IMR-90 (cell line): Measurements from ENCODE around the gene ZSCAN12. TPM values are rescaled to one million over a fixed set of nuclear protein-coding genes. Genes with fewer than 3 reads are reported as not detected.

ENCODE experiments used
- ATAC-seq: fragments of 200-7000 bp; cut with Tn5 transposase; 2 replicates; pipeline ENCODE4 v1.9.1; 2020; ENCODE audit warnings: low read depth, mild to moderate bottlenecking, moderate library complexity
- BruUV-seq: library from RNA; stranded (reverse); fragments of 400-500 nt; replicated peaks from 2 replicates; lab custom pipeline; 2021; lab: Mats Ljungman, UMichigan
- CTCF ChIA-PET: fragments of 300-600 bp; formaldehyde crosslinking; extraction: SDS; loops from one replicate; lab custom pipeline; 2021; ENCODE audit warnings: antibody characterized with exemption; lab: Yijun Ruan, JAX
- POLR2A ChIA-PET: fragments of 300-600 bp; sonication (Branson Sonifier 250); formaldehyde crosslinking; loops from one replicate; lab custom pipeline; 2022; ENCODE audit warnings: antibody characterized with exemption; ENCODE audit not compliant: unreplicated experiment; lab: Charles Lee
- DNase-seq: peaks from one replicate; pipeline ENCODE4 v3.0.0; 2013
- H2AFZ ChIP-seq: replicated peaks from 2 replicates; pipeline ENCODE3; 2013; ENCODE audit warnings: low read length, mild to moderate bottlenecking; ENCODE audit not compliant: poor library complexity
- H2AK5ac ChIP-seq: 2 replicates; pipeline ENCODE4 v1.6.1; 2013; ENCODE audit warnings: low read depth, low read length, inconsistent platforms
- H2AK9ac ChIP-seq: replicated peaks from 2 replicates; pipeline ENCODE3; 2013; ENCODE audit warnings: mild to moderate bottlenecking, low read depth, low read length, moderate library complexity; ENCODE audit not compliant: poor library complexity
- H2BK120ac ChIP-seq: 2 replicates; pipeline ENCODE4 v1.6.1; 2013; ENCODE audit warnings: low read depth, low read length, inconsistent platforms
- H2BK15ac ChIP-seq: 3 replicates; pipeline ENCODE4 v1.6.1; 2013; ENCODE audit warnings: low read depth, low read length, inconsistent platforms
- H2BK20ac ChIP-seq: 2 replicates; pipeline ENCODE4 v1.6.1; 2013; ENCODE audit warnings: low read depth, mild to moderate bottlenecking, inconsistent platforms, low read length, moderate library complexity
- H2BK5ac ChIP-seq: 2 replicates; pipeline ENCODE4 v1.6.1; 2013; ENCODE audit warnings: mild to moderate bottlenecking, low read depth, low read length, inconsistent platforms; ENCODE audit not compliant: poor library complexity, severe bottlenecking
- H3K14ac ChIP-seq: replicated peaks from 2 replicates; pipeline ENCODE4 v1.6.1; 2013; ENCODE audit warnings: low read depth, low read length, inconsistent platforms
- H3K18ac ChIP-seq: 2 replicates; pipeline ENCODE4 v1.6.1; 2013; ENCODE audit warnings: low read depth, low read length, control low read depth
- H3K23ac ChIP-seq: 2 replicates; pipeline ENCODE4 v1.6.1; 2013; ENCODE audit warnings: low read depth, low read length, inconsistent platforms
- H3K27ac ChIP-seq: 2 replicates; pipeline ENCODE4 v1.5.1; 2013; ENCODE audit warnings: mild to moderate bottlenecking, control low read depth, low read length; ENCODE audit not compliant: insufficient read depth
- H3K27me3 ChIP-seq: 2 replicates; pipeline ENCODE4 v1.6.1; 2013; ENCODE audit warnings: low read length; ENCODE audit not compliant: control insufficient read depth, insufficient read depth
- H3K36me3 ChIP-seq: 2 replicates; pipeline ENCODE4 v1.6.1; 2013; ENCODE audit warnings: low read length, mixed read lengths; ENCODE audit not compliant: control insufficient read depth, insufficient read depth
- H3K4ac ChIP-seq: 2 replicates; pipeline ENCODE4 v1.6.1; 2013; ENCODE audit warnings: low read depth, low read length, inconsistent platforms
- H3K4me1 ChIP-seq: 2 replicates; pipeline ENCODE4 v1.6.1; 2013; ENCODE audit warnings: low read length, mixed read lengths; ENCODE audit not compliant: control insufficient read depth, insufficient read depth
- H3K4me2 ChIP-seq: 2 replicates; pipeline ENCODE4 v1.6.1; 2013; ENCODE audit warnings: low read depth, mild to moderate bottlenecking, control low read depth, low read length, moderate library complexity
- H3K4me3 ChIP-seq: 2 replicates; pipeline ENCODE4 v1.5.1; 2013; ENCODE audit warnings: low read depth, mild to moderate bottlenecking, control low read depth, low read length, moderate library complexity; ENCODE audit not compliant: insufficient read depth
- H3K56ac ChIP-seq: 2 replicates; pipeline ENCODE4 v1.6.1; 2013; ENCODE audit warnings: low read length, inconsistent platforms; ENCODE audit not compliant: insufficient read depth; ENCODE audit errors: extremely low read depth
- H3K79me1 ChIP-seq, 2 experiments: 2 replicates each; pipeline ENCODE4 v1.6.1; 2013; ENCODE audit warnings: low read length in 2 of 2, inconsistent platforms in 1 of 2, low read depth in 1 of 2
- H3K9ac ChIP-seq: 2 replicates; pipeline ENCODE4 v1.6.1; 2013; ENCODE audit warnings: low read depth, low read length, control low read depth
- H3K9me1 ChIP-seq: 2 replicates; pipeline ENCODE4 v1.6.1; 2013; ENCODE audit warnings: low read length, inconsistent platforms; ENCODE audit not compliant: insufficient read depth
- H3K9me3 ChIP-seq: 2 replicates; pipeline ENCODE4 v1.6.1; 2013; ENCODE audit warnings: low read length; ENCODE audit not compliant: control insufficient read depth, insufficient read depth
- H4K20me1 ChIP-seq: 2 replicates; pipeline ENCODE4 v1.6.1; 2013; ENCODE audit warnings: low read length, inconsistent platforms; ENCODE audit not compliant: insufficient read depth
- H4K5ac ChIP-seq: 2 replicates; pipeline ENCODE4 v1.6.1; 2013; ENCODE audit warnings: mild to moderate bottlenecking, low read depth, low read length, control low read depth
- H4K8ac ChIP-seq, 2 experiments: 2 replicates each; pipeline ENCODE4 v1.6.1; 2013; ENCODE audit warnings: low read depth in 2 of 2, low read length in 2 of 2, control low read depth in 1 of 2, inconsistent platforms in 1 of 2
- H4K91ac ChIP-seq: 2 replicates; pipeline ENCODE4 v1.6.1; 2013; ENCODE audit warnings: low read depth, low read length, inconsistent platforms; ENCODE audit not compliant: insufficient read depth
- BHLHE40 ChIP-seq: fragments of 150-350 bp; IDR thresholded peaks from 2 replicates; pipeline ENCODE4 v1.6.1; 2016; ENCODE audit warnings: mild to moderate bottlenecking, low read depth, low read length
- CHD1 ChIP-seq: IDR thresholded peaks from 2 replicates; pipeline ENCODE4 v1.6.1; 2012; ENCODE audit warnings: low read depth, low read length, improper control_type of control experiment
- FOS ChIP-seq: fragments of 150-350 bp; IDR thresholded peaks from 2 replicates; pipeline ENCODE4 v1.6.1; 2016; ENCODE audit warnings: low read depth, low read length
- MAZ ChIP-seq: IDR thresholded peaks from 2 replicates; pipeline ENCODE4 v1.6.1; 2012; ENCODE audit warnings: low read depth, mild to moderate bottlenecking, low read length, improper control_type of control experiment, moderate library complexity, borderline replicate concordance
- MXI1 ChIP-seq: IDR thresholded peaks from 2 replicates; pipeline ENCODE4 v1.6.1; 2012; ENCODE audit warnings: low read depth, mild to moderate bottlenecking, low read length, moderate library complexity, borderline replicate concordance
- RCOR1 ChIP-seq: IDR thresholded peaks from 2 replicates; pipeline ENCODE4 v1.6.1; 2012; ENCODE audit warnings: mild to moderate bottlenecking, low read length, improper control_type of control experiment; ENCODE audit not compliant: insufficient replicate concordance
- RFX5 ChIP-seq: IDR thresholded peaks from 2 replicates; pipeline ENCODE4 v1.8.0; 2012; ENCODE audit warnings: low read depth, mild to moderate bottlenecking, low read length, moderate library complexity
- WGBS, 2 experiments: methylation state at CpG; one replicate each; pipeline versions ENCODE4 v1.1.5 to v1.1.7; 2013; ENCODE audit warnings: missing lambda C conversion rate in 2 of 2; ENCODE audit not compliant: insufficient read length in 1 of 2; ENCODE audit errors: extremely low coverage in 2 of 2; 5-methylcytosine and 5-hydroxymethylcytosine counted together
- dilution Hi-C: fragments of 300-500 bp; cut with HindIII; formaldehyde crosslinking; loops from one replicate; pipeline ENCODE4 v1.14.3; 2018; ENCODE audit warnings: low sequenced_read_pairs; ENCODE audit not compliant: unreplicated experiment
- in situ Hi-C: fragments of 300-500 bp; cut with MboI; formaldehyde crosslinking; loops from 3 replicates; pipeline ENCODE4 v1.14.3; 2019; ENCODE audit warnings: low sequenced_read_pairs, inconsistent platforms, mixed read lengths
- intact Hi-C: fragments of 100-400 bp; cut with micrococcal nuclease; formaldehyde crosslinking; loops from 2 replicates; pipeline ENCODE4 v1.10.0; 2022
- polyA plus RNA-seq, 3 experiments: library from polyadenylated mRNA; depleted of rRNA; stranded (reverse); fragments of >200 nt; gene quantifications; 2 replicates each; pipeline ENCODE4 v1.2.3, GENCODE V29; 2012; ENCODE audit warnings: low replicate concordance in 1 of 3
- total RNA-seq: library from RNA; depleted of rRNA; stranded (reverse); fragments of >200 nt; gene quantifications from 2 replicates; pipeline ENCODE4 v1.2.3, GENCODE V29; 2012

The ZSCAN12 gene
- total and polyA plus RNA-seq, 2 of the 4 experiments (the other 2 are of a cell fraction): 2.0 to 6.5 TPM

DNA sequence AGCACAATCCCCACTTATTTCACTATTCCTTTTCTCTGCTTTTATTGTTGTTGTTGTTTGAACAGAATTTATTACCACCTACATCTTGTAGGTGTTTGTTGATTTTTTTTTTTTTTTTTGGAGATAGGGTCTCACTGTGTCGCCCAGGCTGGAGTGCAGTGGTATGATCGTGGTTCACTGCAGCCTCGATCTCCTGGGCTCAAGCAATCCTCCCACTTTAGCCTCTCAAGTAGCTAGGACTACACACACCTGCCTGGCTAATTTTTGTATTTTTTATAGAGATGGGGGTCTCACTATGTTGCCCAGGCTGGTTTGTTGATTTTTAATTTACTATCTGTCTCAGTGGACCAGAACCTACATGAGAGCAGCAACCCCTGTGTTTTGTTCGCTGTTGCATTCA lies 3.6 kb downstream of the ZSCAN12 start:
- Histone ChIP-seq H3K4me3 (no peak overlapping the region), H3K4me2 (no peak overlapping the region), H3K14ac (no peak overlapping the region), H3K4me1 (peaks cover 6% of the 10 kb centered on the region; the same call in 1 of the 2 replicates), H3K9me3 (no peaks in the 10 kb centered on the region), H3K27ac (no peak overlapping the region), H2AK5ac (no peak overlapping the region), H3K18ac (no peak overlapping the region), H3K4ac (no peak overlapping the region), H2BK20ac (no peak overlapping the region), H3K23ac (no peak overlapping the region), H4K91ac (no peak overlapping the region), H3K79me1 (peaks cover 29 to 47% of the 10 kb centered on the region in 2 experiments), H2BK15ac (no peak overlapping the region), H3K9ac (no peak overlapping the region), H3K9me1 (no peaks in the 10 kb centered on the region; the same call in 1 of the 2 replicates), H2AFZ (no peak overlapping the region), H2BK5ac (no peak overlapping the region), H3K36me3 (peaks cover 28% of the 10 kb centered on the region), H3K27me3 (no peaks in the 10 kb centered on the region), H4K5ac (no peak overlapping the region), H2BK120ac (no peak overlapping the region), H4K8ac (no peak overlapping the region), H4K20me1 (no peaks in the 10 kb centered on the region; the same call in 1 of the 2 replicates), H3K56ac (no peak overlapping the region), H2AK9ac (no peak overlapping the region)
- CTCF ChIA-PET: no interaction called here
- DNase-seq: no peak
- no TSS peak for BruUV-seq
- no CpG with 5 or more reads among the region's 4 CpGs for WGBS, 2 experiments
- intact Hi-C loops: loop anchor here (5.0 kb wide), 1 partner anchor 259 kb away; no protein-coding TSS in a partner anchor
- ATAC-seq: no peak
- POLR2A ChIA-PET: no interaction called here
- no peak for TF ChIP-seq CHD1
- no peak for TF ChIP-seq FOS
- no peak for TF ChIP-seq MAZ
- no peak for TF ChIP-seq RFX5
- TF ChIP-seq MXI1: no peak
- no peak for TF ChIP-seq RCOR1
- no peak for TF ChIP-seq BHLHE40
- dilution Hi-C loops: no loop called here
- in situ Hi-C loops: no loop called here
